ENCODE results near the gene ZNF892.

DNA sequence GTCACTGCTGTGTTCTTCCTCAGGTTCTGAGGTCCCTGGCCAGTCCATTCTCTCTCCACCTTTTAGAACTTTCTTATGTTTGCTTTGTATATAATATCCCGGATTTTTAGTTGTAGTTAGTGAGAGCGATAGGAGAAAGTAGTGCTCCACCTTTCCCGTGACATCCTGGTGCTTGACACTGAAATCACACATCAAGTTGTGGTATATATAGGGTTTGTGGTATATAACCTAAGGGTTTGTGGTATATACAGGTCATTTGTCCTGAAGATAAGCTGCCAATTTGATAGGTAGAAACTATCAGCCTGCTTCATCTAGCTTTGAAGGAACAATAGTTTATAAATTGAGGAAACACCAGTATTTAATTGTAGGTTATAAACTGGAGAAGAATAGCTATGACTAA lies 13.1 kb downstream of the ZNF892 start:
- no peak for TF ChIP-seq TAF1 (IDR thresholded peaks at IDR 0.05; ENCODE audit: borderline replicate concordance, insufficient read depth, low read length)
- TF ChIP-seq POLR2AphosphoS5 (IDR thresholded peaks at IDR 0.05; ENCODE audit: low read depth, low read length) = no peak
- TF ChIP-seq SIN3A (IDR thresholded peaks at IDR 0.05; ENCODE audit: borderline replicate concordance, insufficient read depth, low read length) = no peak
- TF ChIP-seq, protein P1, sequence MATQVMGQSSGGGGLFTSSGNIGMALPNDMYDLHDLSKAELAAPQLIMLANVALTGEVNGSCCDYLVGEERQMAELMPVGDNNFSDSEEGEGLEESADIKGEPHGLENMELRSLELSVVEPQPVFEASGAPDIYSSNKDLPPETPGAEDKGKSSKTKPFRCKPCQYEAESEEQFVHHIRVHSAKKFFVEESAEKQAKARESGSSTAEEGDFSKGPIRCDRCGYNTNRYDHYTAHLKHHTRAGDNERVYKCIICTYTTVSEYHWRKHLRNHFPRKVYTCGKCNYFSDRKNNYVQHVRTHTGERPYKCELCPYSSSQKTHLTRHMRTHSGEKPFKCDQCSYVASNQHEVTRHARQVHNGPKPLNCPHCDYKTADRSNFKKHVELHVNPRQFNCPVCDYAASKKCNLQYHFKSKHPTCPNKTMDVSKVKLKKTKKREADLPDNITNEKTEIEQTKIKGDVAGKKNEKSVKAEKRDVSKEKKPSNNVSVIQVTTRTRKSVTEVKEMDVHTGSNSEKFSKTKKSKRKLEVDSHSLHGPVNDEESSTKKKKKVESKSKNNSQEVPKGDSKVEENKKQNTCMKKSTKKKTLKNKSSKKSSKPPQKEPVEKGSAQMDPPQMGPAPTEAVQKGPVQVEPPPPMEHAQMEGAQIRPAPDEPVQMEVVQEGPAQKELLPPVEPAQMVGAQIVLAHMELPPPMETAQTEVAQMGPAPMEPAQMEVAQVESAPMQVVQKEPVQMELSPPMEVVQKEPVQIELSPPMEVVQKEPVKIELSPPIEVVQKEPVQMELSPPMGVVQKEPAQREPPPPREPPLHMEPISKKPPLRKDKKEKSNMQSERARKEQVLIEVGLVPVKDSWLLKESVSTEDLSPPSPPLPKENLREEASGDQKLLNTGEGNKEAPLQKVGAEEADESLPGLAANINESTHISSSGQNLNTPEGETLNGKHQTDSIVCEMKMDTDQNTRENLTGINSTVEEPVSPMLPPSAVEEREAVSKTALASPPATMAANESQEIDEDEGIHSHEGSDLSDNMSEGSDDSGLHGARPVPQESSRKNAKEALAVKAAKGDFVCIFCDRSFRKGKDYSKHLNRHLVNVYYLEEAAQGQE (IDR thresholded peaks at IDR 0.05; ENCODE audit: insufficient read depth in 1 of 2, low read depth in 2 of 2, low read length in 2 of 2) = no peak
